Left renal cortex interstitium (tissue), 4 donors: Measurements from ENCODE around the gene DUSP10. TPM values are rescaled to one million over a fixed set of nuclear protein-coding genes. Genes with fewer than 3 reads are reported as not detected.

Experiments used
- DNase-seq, 4 donors: peaks; one replicate each; pipeline ENCODE4 v3.0.0-alpha.2; 2013; ENCODE audit warnings: low read depth in 4 of 4, low spot score in 2 of 4, missing footprints in 1 of 4
- polyA plus RNA-seq, 4 donors: library from polyadenylated mRNA; unstranded; fragments of 120-200 nt; gene quantifications; one replicate each; pipeline ENCODE4 v1.2.1, GENCODE V29; 2013; ENCODE audit not compliant: insufficient read length in 4 of 4

Gene DUSP10
- polyA plus RNA-seq, 4 donors, result 2.9 to 4.7 (median 3.3) TPM

DNA sequence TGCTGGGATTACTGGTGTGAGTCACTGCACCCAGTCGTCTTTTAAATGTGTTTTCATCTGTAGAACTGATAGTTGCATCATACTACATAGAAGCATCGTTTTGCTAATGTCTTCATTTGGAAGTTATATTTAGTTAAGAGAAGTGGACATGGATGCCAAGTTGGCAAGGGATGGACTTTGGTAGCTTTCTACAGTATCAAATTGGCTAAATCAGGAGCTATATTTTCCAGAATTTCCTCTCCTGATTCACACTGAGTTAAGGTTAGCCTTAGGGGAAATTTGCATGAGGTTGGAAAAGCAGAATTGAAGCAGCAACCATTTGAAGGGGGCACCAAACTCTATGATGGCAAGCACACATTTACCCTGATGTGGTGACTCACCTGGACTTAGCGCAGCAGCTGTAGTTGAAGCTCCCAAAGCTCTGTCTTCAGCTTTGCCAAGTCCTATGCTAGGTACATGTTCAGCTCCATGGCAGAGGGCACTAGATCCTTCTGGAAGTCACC is 43.9 kb downstream of the DUSP10 start:
- DNase-seq, result no peak

DNA sequence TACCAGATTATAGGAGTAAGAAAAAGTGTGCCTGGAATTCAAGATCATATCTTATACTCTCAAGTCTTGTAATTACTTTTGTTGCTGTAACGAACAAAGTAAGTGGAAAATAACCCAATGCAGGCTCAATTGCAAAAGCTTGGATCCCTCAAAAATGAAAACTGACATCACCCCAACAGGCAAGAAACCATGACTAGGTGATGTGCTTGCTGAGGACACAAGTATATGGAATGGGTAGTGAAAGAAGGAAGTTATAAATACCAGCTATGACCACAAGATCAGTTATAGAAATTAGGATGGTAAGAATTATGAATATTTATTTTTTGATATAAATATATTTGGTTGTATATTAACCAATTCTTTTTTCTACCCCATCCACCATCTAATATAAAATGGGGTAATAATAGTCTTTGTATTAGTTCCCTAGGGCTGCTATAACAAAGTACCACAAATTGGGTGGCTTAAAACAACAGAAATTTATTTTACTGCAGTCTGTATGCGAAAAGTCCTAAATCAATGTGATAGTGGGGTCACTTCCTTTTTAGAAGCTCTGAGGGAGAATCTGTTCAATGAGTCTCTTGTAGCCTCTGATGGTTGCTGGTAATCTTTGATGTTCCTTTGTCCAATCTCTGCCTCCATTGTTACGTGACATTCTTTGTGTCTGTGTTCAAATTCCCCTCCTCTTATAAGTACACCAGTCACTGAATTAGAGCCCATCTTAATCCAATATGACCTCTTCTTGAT is 45.0 kb downstream of the DUSP10 start:
- no peak for DNase-seq

DNA sequence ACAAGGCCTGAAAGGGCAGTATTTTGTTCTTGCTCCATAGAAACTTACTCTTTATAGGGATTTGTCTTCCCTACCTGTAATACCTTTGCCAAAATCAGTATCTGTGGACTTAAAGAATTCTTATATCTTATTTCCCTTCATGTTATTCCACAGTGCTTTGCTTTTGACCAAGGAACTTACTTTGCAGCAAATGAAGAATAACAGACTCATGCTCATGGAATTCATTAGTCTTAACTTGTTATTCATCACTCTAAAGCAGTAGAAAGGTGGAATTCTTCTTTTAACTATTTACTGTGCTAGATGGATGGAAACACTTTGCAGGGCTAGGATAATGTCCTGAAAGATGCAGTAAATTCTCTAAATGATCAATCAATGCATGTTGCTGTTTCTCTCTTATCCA is 45.9 kb downstream of the DUSP10 start:
- no peak for DNase-seq

DNA sequence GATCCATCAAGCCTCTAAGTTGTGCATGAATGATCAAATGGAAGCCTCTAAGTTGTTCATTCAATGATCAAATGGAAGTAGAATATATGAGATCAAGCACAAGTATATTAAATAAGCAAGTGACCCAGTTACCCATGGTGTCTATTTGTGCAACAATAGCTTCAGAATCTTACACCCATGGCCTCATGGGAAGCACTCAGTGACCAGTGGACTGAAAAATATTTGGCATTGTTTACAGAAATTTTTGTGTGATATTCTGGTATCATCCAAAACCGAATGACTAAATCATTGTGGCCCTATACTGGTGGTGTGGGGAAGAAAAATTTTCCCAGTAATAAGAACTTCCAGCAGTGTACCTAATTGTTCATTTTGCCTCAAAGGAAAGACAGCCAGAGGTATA is 46.6 kb downstream of the DUSP10 start:
- no peak for DNase-seq

DNA sequence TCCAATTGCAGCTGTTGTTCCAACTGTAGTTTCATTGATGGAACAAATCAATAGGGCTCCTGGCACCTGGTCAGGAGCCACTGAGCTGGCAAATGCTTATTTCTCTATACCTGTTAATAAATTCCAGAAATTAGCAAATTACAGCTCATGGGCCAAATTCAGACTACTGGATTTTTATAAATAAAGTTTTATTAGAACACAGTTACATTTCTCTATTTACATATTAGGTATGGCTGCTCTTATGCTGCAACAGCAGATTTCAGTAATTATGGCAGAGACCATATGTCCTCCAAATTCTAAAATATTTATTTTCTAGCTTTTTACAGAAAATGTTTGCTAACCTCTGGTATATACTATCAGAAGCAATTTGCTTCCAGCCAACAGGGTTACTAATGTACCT is 47.8 kb downstream of the DUSP10 start:
- DNase-seq, result no peak

GRCh38 chr1:221693087-221693486 is 48.8 kb downstream of the DUSP10 start:
- DNase-seq, result no peak

GRCh38 chr1:221692643-221693042 is 49.2 kb downstream of the DUSP10 start:
- DNase-seq, result no peak

DNA sequence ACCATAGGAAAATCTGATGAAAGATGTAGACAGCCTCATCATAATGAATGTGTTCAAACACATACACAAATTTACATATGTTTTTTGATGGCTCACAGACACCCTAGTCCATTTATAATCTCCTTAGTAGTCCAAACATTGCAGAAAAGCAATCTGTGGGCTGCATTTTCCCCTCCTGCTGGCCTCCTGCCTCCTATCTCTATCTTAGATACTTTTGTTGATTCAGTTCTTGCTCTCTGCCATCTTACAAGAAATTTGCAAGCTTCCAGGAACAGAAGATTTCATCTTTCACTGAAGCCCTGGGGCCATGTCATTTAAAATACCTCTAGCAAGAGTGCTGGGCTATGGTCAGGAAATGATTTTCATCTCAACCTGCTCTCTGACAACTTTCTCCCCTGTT is 50.6 kb downstream of the DUSP10 start:
- DNase-seq, result no peak

GRCh38 chr1:221690858-221691257 is 51.0 kb downstream of the DUSP10 start:
- DNase-seq, result no peak

DNA sequence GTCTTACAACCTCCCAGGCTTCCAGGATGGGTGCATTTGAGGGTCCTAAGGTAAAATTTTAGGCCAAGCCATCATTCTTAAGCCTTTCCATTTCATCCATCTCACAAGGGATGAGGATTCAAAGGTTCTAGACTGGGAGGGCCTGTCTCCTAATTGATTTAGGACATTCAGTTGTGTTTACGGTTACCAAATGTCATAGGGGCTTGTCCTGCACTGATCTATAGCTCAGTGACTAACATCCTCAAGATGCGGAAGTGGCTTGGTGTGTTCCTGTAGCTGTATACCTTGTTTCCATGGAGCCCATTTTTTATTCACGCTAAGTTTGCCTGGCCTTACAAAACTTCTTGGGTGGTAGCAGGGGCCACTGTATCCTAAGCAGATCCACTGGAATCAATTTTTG is 52.8 kb downstream of the DUSP10 start:
- no peak for DNase-seq

DNA sequence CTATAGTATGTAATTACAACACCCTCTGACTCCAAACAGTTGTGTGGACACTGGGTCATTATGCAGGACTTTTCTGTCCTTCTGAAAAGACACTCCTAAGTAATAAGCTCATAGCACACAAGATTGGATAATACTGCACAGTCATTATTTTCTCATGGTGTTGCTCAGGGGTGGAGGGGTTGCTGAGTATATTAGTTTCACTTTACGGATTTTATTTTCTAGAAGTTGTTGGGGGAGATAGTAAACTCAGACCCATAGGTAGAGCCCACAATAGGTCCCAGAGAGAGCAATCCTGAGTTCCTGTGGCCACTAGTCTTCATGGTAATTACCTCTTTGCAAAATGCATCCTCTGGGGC is 53.4 kb downstream of the DUSP10 start:
- no peak for DNase-seq

DNA sequence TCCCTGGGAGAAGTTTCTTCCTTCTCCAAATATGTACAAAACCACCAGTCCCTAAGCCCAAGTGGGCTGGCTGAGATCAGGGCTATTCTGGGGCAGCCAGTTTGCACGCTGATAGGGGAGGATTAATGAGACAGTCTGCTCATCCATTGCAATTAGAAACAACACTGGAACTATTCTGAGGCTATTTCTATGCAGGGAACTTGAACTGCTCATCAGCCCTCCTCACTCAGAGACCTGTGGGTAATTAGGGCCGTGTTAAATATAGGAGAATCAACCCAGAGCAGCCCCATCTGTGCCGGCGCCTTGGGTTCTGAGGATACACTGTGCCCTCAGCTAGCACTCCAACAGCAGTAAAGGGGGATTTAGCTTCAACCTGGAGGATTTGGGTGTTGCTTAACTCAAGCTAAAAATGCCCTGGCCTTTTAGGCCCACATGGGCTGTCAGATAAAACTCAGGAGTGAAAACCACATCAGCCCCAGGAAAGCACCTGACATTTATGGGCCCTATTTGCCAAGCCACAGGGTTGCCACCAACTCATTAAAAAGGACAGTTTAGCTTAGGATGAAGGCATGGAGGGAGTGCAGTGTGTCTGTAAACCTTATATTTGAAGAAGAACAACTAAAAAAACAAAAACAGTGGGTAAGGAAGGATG is 53.9 kb downstream of the DUSP10 start:
- no peak for DNase-seq

GRCh38 chr1:221683681-221684080 is 58.2 kb downstream of the DUSP10 start:
- no peak for DNase-seq

DNA sequence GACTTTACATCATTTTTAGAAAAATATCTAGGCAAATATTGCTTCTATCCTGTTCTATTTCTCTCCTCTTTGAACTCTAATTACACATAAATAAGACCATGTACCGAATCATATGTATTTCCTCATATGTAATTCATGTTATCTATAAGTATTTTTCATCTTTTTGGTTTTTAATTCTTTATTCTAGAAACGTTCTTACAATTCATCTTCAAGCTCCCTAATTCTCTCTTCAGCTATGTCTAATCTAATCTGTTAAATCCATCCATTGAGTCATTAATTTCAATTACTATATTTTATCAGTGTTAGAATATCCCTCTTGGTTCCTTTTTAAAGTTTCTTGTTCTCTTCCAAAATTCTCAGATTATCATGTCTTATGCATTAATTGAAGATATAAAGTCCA is 61.8 kb downstream of the DUSP10 start:
- no peak for DNase-seq

GRCh38 chr1:221678014-221678413 is 63.9 kb downstream of the DUSP10 start:
- no peak for DNase-seq

DNA sequence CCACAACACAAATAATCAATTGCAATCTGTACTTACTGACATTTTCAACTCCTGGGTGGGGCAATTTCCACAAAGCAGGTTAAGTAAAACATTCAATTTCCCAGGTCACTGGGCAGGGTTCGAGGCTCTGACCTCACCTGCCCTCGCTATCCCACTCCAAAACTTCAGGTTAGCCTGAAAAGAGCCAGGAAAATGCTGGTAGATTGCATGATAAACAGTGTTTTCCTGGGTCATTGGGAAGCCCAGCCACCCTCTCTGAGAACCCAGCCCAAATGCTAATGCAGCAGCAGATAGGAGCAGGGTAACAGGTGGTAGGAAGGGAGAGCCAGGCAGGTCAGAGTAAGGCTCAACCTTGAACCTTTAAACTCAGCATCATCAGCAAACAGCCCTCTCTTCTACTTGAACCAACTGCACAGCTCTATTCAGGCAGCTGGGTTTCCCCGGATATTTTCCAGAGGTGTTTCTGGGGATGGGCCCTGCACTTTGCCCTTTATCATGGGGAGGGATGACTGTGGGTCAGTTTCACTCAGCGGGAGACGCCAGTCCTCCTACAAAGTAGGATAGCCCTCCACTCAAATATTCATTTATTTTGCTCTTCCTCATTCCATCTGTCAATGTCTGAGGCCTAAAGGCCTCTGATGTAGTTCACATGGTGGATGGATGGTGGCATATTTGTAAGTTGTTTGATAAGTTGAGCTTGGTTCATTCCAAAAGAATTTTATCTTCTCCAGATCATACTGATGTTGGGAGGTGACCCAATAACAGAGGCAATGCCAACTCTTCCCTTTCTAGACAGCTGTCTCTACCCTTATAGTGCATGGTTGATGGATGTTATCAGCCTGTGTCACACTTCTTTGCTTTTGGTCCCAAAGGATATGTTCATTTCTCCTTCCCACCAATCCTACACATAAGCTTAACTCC is 65.7 kb downstream of the DUSP10 start:
- DNase-seq, result no peak

DNA sequence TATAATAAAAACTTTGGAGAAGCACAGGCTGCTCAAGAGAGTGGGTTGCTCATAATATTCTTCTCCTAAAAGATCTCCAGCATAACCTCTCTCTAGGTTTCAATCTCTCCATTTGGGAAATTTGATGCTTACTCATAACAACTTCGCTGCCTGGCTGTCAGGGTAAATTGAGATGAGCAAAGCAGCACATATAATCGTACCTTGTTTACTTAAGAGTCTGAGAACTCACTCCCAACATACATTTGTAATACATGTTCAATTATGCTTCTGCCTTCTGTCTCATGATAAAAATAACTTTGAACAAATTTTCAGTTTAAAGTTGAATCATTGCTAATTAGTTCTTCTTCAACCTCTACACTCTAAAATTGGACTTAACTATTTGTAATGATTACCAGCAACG is 68.9 kb downstream of the DUSP10 start:
- no peak for DNase-seq

GRCh38 chr1:221672239-221672645 is 69.6 kb downstream of the DUSP10 start:
- no peak for DNase-seq

GRCh38 chr1:221670081-221670480 is 71.8 kb downstream of the DUSP10 start:
- no peak for DNase-seq

GRCh38 chr1:221669441-221669840 is 72.4 kb downstream of the DUSP10 start:
- DNase-seq, result no peak

DNA sequence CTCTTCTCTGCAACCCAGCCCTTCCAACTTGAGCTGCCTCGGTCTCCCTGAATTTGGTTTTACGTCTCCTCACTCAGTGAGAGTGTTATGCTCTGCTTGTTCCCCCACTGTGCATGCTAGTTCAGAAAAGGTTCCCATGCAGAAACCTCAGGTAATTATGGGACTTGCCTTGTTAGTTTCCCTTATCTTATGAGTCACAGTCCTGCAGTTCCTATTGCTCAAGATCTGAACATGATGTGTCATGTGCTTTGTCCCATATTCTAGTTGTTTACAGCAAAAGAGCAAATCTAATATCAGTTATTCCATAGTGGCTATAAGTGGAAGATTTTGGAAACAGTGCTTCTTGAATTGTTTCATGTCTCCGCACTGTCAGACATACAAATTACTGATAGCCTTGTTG is 74.4 kb downstream of the DUSP10 start:
- no peak for DNase-seq
